ENCODE measurements around the gene CHRND. TPM values are rescaled to one million over a fixed set of nuclear protein-coding genes. Genes with fewer than 3 reads are reported as not detected.
A peak's percentile ranks its signal among the peaks of the same experiment; 100 is the strongest.

Gene CHRND
- total and polyA plus RNA-seq, 2 of the 4 experiments (the other 2 are of a cell fraction): not detected

DNA sequence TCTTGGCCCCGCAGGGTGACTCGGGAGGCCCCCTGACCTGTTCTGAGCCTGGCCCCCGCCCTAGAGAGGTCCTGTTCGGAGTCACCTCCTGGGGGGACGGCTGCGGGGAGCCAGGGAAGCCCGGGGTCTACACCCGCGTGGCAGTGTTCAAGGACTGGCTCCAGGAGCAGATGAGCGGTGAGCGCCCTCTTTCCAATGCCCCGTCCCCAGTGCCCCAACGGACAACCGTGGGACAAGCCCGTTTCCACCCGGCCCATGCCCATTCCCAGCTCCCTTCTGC, 2.6 kb upstream of the CHRND start:
- Histone ChIP-seq H2BK120ac (ENCODE audit: low read depth, low read length) (no peak overlapping the region), H3K27ac (ENCODE audit: insufficient read depth, low read length) (no peak overlapping the region), H3K4ac (ENCODE audit: low read depth, low read length) (no peak overlapping the region), H3K4me2 (ENCODE audit: low read depth, low read length) (no peak overlapping the region), H4K8ac (ENCODE audit: low read depth in 2 of 2, low read length in 2 of 2) (no peak overlapping the region), H2AFZ (replicated peaks; ENCODE audit: low read length, poor library complexity) (peak overlapping the region; percentile 63), H4K91ac (ENCODE audit: insufficient read depth, low read depth, low read length) (no peak overlapping the region), H2BK15ac (ENCODE audit: low read depth, low read length) (no peak overlapping the region), H3K27me3 (ENCODE audit: control insufficient read depth, insufficient read depth, low read length) (peaks cover 75% of the 10 kb centered on the region), H3K9ac (ENCODE audit: low read depth, low read length) (no peak overlapping the region), H3K9me1 (ENCODE audit: insufficient read depth, low read length) (no peaks in the 10 kb centered on the region), H3K9me3 (ENCODE audit: control insufficient read depth, insufficient read depth, low read length) (no peaks in the 10 kb centered on the region), H2BK5ac (ENCODE audit: low read depth, low read length, poor library complexity, severe bottlenecking) (no peak overlapping the region), H3K4me3 (ENCODE audit: insufficient read depth, low read depth, low read length) (no peak overlapping the region), H3K56ac (ENCODE audit: extremely low read depth, insufficient read depth, low read length) (no peak overlapping the region), H3K4me1 (ENCODE audit: control insufficient read depth, insufficient read depth, low read length) (no peaks in the 10 kb centered on the region), H4K20me1 (ENCODE audit: insufficient read depth, low read length) (no peaks in the 10 kb centered on the region), H2AK5ac (ENCODE audit: low read depth, low read length) (no peak overlapping the region), H3K23ac (ENCODE audit: low read depth, low read length) (no peak overlapping the region), H2BK20ac (ENCODE audit: low read depth, low read length) (no peak overlapping the region), H3K14ac (replicated peaks; ENCODE audit: low read depth, low read length) (no peak overlapping the region), H3K79me1 (ENCODE audit: low read depth in 1 of 2, low read length in 2 of 2) (no peaks in the 10 kb centered on the region), H2AK9ac (replicated peaks; ENCODE audit: low read depth, low read length, poor library complexity) (no peak overlapping the region), H3K36me3 (ENCODE audit: control insufficient read depth, insufficient read depth, low read length) (no peaks in the 10 kb centered on the region), H4K5ac (ENCODE audit: low read depth, low read length) (no peak overlapping the region), H3K18ac (ENCODE audit: low read depth, low read length) (no peak overlapping the region)
- dilution Hi-C loops (cut with HindIII; ENCODE audit: low sequenced_read_pairs, unreplicated experiment): no loop called here
- TF ChIP-seq USF2 (IDR thresholded peaks at IDR 0.05; ENCODE audit: low read depth, low read length) (no peak), RFX5 (IDR thresholded peaks at IDR 0.05; ENCODE audit: low read depth, low read length) (no peak), BHLHE40 (IDR thresholded peaks at IDR 0.05; ENCODE audit: low read depth, low read length) (no peak), RCOR1 (IDR thresholded peaks at IDR 0.05; ENCODE audit: insufficient replicate concordance, low read length) (no peak), MXI1 (IDR thresholded peaks at IDR 0.05; ENCODE audit: borderline replicate concordance, low read depth, low read length) (no peak), CEBPB (IDR thresholded peaks at IDR 0.05; ENCODE audit: low read depth, low read length) (no peak), MAFK (IDR thresholded peaks at IDR 0.05; ENCODE audit: low read depth, low read length) (no peak), NFE2L2 (IDR thresholded peaks at IDR 0.05; ENCODE audit: low read depth, low read length) (no peak), FOS (IDR thresholded peaks at IDR 0.05; ENCODE audit: low read depth, low read length) (no peak), ELK1 (IDR thresholded peaks at IDR 0.05; ENCODE audit: borderline replicate concordance, low read depth, low read length) (no peak), SMC3 (IDR thresholded peaks at IDR 0.05; ENCODE audit: low read depth, low read length) (no peak), POLR2A (IDR thresholded peaks at IDR 0.05; ENCODE audit: low read depth, low read length) (no peak)
- TF ChIP-seq, protein P1, sequence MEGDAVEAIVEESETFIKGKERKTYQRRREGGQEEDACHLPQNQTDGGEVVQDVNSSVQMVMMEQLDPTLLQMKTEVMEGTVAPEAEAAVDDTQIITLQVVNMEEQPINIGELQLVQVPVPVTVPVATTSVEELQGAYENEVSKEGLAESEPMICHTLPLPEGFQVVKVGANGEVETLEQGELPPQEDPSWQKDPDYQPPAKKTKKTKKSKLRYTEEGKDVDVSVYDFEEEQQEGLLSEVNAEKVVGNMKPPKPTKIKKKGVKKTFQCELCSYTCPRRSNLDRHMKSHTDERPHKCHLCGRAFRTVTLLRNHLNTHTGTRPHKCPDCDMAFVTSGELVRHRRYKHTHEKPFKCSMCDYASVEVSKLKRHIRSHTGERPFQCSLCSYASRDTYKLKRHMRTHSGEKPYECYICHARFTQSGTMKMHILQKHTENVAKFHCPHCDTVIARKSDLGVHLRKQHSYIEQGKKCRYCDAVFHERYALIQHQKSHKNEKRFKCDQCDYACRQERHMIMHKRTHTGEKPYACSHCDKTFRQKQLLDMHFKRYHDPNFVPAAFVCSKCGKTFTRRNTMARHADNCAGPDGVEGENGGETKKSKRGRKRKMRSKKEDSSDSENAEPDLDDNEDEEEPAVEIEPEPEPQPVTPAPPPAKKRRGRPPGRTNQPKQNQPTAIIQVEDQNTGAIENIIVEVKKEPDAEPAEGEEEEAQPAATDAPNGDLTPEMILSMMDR (conservative IDR thresholded peaks at IDR 0.05; ENCODE audit: low read depth, low read length): no peak
- WGBS, 2 experiments (ENCODE audit: extremely low coverage in 2 of 2, insufficient read length in 1 of 2): 6% methylated on average over 9 of the region's 16 CpGs; no CpG with 5 or more reads in 1 of the 2 experiments
- CTCF ChIA-PET: no interaction called here
- POLR2A ChIA-PET (ENCODE audit: unreplicated experiment): no interaction called here
- intact Hi-C loops (cut with micrococcal nuclease): no loop called here
- DNase-seq: no peak
- no peak for ATAC-seq (ENCODE audit: low read depth)
- in situ Hi-C loops (cut with MboI; ENCODE audit: low sequenced_read_pairs): no loop called here
- BruUV-seq (replicated peaks): no TSS peak
